Smooth muscle cell (in vitro differentiated cells): Measurements from ENCODE around the gene NRSN1. TPM values are rescaled to one million over a fixed set of nuclear protein-coding genes. Genes with fewer than 3 reads are reported as not detected.
"Not testable (repeated sequence)": the region's sequence is repeated elsewhere in the genome, so short reads cannot be mapped to it uniquely, and the experiment has no call there.

Experiments used
- DNase-seq: peaks from one replicate; lab custom pipeline; 2025; ENCODE audit not compliant: unreplicated experiment; lab: John Stamatoyannopoulos, UW
- H2AFZ ChIP-seq: fragments of 200-600 bp; sonication (generic); 2 replicates; pipeline ENCODE4 v1.6.0; 2016; ENCODE audit warnings: antibody characterized with exemption, low read depth, mild to moderate bottlenecking
- H3F3A ChIP-seq: fragments of 200-600 bp; sonication (generic); 2 replicates; pipeline ENCODE4 v1.6.0; 2017; ENCODE audit warnings: antibody characterized with exemption, low read depth
- H3K27ac ChIP-seq: fragments of 200-600 bp; sonication (generic); 2 replicates; pipeline ENCODE4 v1.5.1; 2016; ENCODE audit warnings: low read depth, mild to moderate bottlenecking
- H3K27me3 ChIP-seq: fragments of 200-600 bp; sonication (generic); 2 replicates; pipeline ENCODE4 v1.6.1; 2016; ENCODE audit warnings: low read depth, mild to moderate bottlenecking
- H3K36me3 ChIP-seq: fragments of 200-600 bp; sonication (generic); 2 replicates; pipeline ENCODE4 v1.5.1; 2016; ENCODE audit warnings: low read depth
- H3K4me1 ChIP-seq: fragments of 200-600 bp; sonication (generic); 2 replicates; pipeline ENCODE4 v1.5.1; 2016; ENCODE audit warnings: low read depth
- H3K4me2 ChIP-seq: fragments of 200-600 bp; sonication (generic); 2 replicates; pipeline ENCODE4 v1.6.0; 2016; ENCODE audit warnings: mild to moderate bottlenecking
- H3K4me3 ChIP-seq: fragments of 200-600 bp; sonication (generic); 2 replicates; pipeline ENCODE4 v1.5.1; 2016; ENCODE audit warnings: mild to moderate bottlenecking
- H3K79me2 ChIP-seq: fragments of 200-600 bp; sonication (generic); 2 replicates; pipeline ENCODE4 v1.6.0; 2016; ENCODE audit warnings: low read depth, mild to moderate bottlenecking
- H3K9ac ChIP-seq: fragments of 200-600 bp; sonication (generic); 2 replicates; pipeline ENCODE4 v1.6.0; 2016; ENCODE audit warnings: low read depth
- H3K9me3 ChIP-seq: fragments of 200-600 bp; sonication (generic); replicated peaks from 2 replicates; pipeline ENCODE4 v1.5.1; 2016; ENCODE audit warnings: low read depth
- H4K20me1 ChIP-seq: fragments of 200-600 bp; sonication (generic); 2 replicates; pipeline ENCODE4 v1.6.0; 2016; ENCODE audit warnings: low read depth
- WGBS: methylation state at CpG from one replicate; pipeline ENCODE4 v1.1.7; 2016; ENCODE audit warnings: low lambda C conversion rate; 5-methylcytosine and 5-hydroxymethylcytosine counted together
- polyA plus RNA-seq: library from polyadenylated mRNA; unstranded; fragments of >200 nt; fragmentation: Nextera tagmentation; extraction: Ambion mirVana; gene quantifications from 2 replicates; pipeline ENCODE4 v1.2.1, GENCODE V29; 2016
- total RNA-seq: library from RNA; depleted of rRNA; stranded (reverse); fragments of >200 nt; gene quantifications from 2 replicates; pipeline ENCODE4 v1.2.3, GENCODE V29; 2014
- TF ChIP-seq, protein P1 (sequence below): fragments of 200-600 bp; sonication (generic); IDR thresholded peaks from 2 replicates; pipeline ENCODE4 v1.5.1; 2017; ENCODE audit warnings: borderline replicate concordance, mild to moderate bottlenecking, antibody characterized with exemption; ENCODE audit not compliant: insufficient read depth, poor library complexity, severe bottlenecking

The NRSN1 gene
- total and polyA plus RNA-seq, 2 experiments from 2014 or later, result not detected

DNA sequence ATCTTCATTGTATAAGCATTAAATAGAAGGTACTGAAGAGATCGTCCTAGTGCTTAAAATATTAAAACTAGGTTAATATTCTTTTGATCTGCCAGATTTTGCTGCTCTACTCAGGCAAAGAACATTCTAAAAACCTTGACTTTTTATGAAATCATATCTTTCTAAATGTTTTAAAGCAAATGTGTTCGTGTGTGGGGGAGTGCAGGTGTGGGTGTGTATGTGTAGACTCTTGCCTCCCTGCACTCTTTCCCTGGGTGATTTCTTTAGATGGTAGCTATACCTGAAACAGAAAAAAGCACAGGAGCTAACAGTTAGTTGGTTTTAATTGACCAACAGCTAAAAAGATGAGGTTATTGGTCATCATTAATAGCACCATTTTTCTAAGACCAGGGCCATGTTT is 5.7 kb downstream of the NRSN1 start:
- Histone ChIP-seq H3F3A (no peaks in the 10 kb centered on the region), H2AFZ (no peak overlapping the region), H3K4me1 (no peaks in the 10 kb centered on the region), H3K36me3 (no peaks in the 10 kb centered on the region), H3K9me3 (no peaks in the 10 kb centered on the region), H3K4me2 (no peak overlapping the region), H3K4me3 (no peak overlapping the region), H3K9ac (no peak overlapping the region), H3K27ac (no peak overlapping the region), H3K27me3 (peaks cover 19% of the 10 kb centered on the region), H3K79me2 (no peaks in the 10 kb centered on the region), H4K20me1 (no peaks in the 10 kb centered on the region)
- DNase-seq, result no peak
- WGBS, result 73% methylated on average over 2 of the region's 2 CpGs
- TF ChIP-seq, protein P1, sequence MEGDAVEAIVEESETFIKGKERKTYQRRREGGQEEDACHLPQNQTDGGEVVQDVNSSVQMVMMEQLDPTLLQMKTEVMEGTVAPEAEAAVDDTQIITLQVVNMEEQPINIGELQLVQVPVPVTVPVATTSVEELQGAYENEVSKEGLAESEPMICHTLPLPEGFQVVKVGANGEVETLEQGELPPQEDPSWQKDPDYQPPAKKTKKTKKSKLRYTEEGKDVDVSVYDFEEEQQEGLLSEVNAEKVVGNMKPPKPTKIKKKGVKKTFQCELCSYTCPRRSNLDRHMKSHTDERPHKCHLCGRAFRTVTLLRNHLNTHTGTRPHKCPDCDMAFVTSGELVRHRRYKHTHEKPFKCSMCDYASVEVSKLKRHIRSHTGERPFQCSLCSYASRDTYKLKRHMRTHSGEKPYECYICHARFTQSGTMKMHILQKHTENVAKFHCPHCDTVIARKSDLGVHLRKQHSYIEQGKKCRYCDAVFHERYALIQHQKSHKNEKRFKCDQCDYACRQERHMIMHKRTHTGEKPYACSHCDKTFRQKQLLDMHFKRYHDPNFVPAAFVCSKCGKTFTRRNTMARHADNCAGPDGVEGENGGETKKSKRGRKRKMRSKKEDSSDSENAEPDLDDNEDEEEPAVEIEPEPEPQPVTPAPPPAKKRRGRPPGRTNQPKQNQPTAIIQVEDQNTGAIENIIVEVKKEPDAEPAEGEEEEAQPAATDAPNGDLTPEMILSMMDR, result no peak

DNA sequence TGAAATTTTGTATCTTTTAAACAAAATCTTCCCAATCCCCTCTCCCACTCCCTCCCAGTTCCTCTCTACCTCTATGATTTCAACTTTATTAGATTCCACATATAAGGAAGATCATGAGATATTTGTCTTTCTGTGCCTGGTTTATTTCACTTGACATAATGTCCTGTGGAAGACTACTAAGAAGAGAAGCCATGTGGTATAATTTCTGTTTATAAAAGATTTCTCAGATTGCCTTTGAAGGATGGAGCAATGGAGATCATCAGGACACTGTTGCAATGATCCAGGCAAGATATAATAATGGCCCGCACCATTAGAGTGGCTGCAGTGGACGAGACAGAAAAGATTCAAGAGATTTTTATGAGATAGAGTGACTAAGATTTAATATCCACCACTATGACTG is 13.1 kb downstream of the NRSN1 start:
- no peaks in the 10 kb centered on the region for H3K79me2 ChIP-seq
- TF ChIP-seq, protein P1, result no peak
- no peak for DNase-seq
- no peak overlapping the region for H3K27ac ChIP-seq
- H4K20me1 ChIP-seq, result no peaks in the 10 kb centered on the region
- H3F3A ChIP-seq, result no peaks in the 10 kb centered on the region
- no peak overlapping the region for H2AFZ ChIP-seq
- no peak overlapping the region for H3K4me3 ChIP-seq
- 86% methylated on average over 2 of the region's 2 CpGs for WGBS
- H3K27me3 ChIP-seq, result peaks cover 38% of the 10 kb centered on the region
- no peak overlapping the region for H3K4me2 ChIP-seq
- H3K4me1 ChIP-seq, result no peaks in the 10 kb centered on the region
- H3K9ac ChIP-seq, result no peak overlapping the region
- H3K9me3 ChIP-seq, result no peaks in the 10 kb centered on the region
- H3K36me3 ChIP-seq, result no peaks in the 10 kb centered on the region

DNA sequence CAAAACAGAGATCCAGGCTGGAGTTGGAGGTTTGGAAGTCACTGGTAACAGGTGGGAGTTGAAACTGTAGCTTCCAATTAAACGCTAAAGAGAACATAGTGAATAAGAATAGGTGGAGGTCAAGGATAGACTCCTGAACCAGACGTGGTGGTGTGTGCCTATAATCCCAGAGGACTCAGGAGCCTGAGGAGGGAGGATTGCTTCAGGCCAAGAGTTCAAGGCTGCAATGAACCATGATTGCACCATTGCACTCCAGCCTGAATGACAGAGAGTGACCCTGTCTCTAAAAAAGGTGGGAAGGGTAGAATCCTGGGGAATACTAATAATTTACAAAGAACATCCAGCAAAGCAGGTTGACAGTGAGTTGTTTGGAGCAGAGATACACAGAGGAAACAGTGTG is 13.6 kb downstream of the NRSN1 start:
- H3K4me3 ChIP-seq, result no peak overlapping the region
- WGBS, result 77% methylated on average over 2 of the region's 2 CpGs

DNA sequence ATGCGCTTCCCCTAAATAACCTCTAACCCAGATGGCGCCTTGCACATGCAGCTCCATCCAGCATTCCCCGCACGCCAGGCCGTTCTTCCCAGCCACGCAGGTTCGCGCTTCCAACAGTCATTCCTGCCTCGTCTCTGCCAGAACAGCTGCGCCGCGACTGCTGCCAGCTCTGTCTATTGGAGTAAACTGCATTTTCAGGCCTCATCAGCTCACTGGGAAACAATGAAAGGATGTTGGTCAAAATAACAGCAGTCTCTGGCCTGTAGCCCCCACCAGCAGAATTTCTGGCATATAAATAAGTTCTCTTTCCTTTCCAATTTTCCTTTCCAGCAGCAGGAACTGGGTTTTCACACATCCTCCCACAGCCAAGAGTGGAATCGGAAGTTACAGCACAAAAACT is 14.6 kb downstream of the NRSN1 start:
- H4K20me1 ChIP-seq, result no peaks in the 10 kb centered on the region
- no peak overlapping the region for H3K9ac ChIP-seq
- H3K27me3 ChIP-seq, result peaks cover 33% of the 10 kb centered on the region
- H3K4me2 ChIP-seq, result no peak overlapping the region
- no peaks in the 10 kb centered on the region for H3K79me2 ChIP-seq
- DNase-seq, result no peak
- H3K27ac ChIP-seq, result no peak overlapping the region
- no peak overlapping the region for H2AFZ ChIP-seq
- H3K9me3 ChIP-seq, result no peaks in the 10 kb centered on the region
- 95% methylated on average over 13 of the region's 13 CpGs for WGBS
- no peaks in the 10 kb centered on the region for H3K36me3 ChIP-seq
- H3K4me1 ChIP-seq, result no peaks in the 10 kb centered on the region
- H3F3A ChIP-seq, result no peaks in the 10 kb centered on the region
- TF ChIP-seq, protein P1, result no peak
- H3K4me3 ChIP-seq, result no peak overlapping the region

More for the DNA sequence above, 13.6 kb downstream of the NRSN1 start:
- Histone ChIP-seq H3F3A (no peaks in the 10 kb centered on the region), H3K9ac (no peak overlapping the region), H3K27me3 (peaks cover 38% of the 10 kb centered on the region), H4K20me1 (no peaks in the 10 kb centered on the region), H3K9me3 (no peaks in the 10 kb centered on the region), H3K4me1 (no peaks in the 10 kb centered on the region), H3K27ac (no peak overlapping the region), H2AFZ (no peak overlapping the region), H3K36me3 (no peaks in the 10 kb centered on the region), H3K4me2 (no peak overlapping the region), H3K79me2 (no peaks in the 10 kb centered on the region)
- no peak for DNase-seq
- TF ChIP-seq, protein P1, result no peak

DNA sequence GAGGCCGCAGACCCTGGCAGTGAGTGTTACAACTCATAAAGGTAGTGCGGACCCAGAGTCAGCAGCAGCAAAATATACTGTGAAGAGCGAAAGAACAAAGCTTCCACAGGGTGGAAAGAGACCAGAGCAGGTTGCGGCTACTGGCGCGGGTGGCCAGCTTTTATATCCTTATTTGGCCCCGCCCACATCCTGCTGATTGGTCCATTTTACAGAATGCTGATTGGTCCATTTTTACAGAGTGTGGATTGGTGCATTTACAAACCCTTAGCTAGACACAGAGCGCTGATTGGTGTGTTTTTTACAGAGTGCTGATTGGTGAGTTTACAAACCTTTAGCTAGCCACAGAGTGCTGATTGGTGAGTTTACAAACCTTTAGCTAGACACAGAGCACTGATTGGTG is 16.7 kb downstream of the NRSN1 start:
- not testable (repeated sequence) for H3K36me3 ChIP-seq, H3F3A ChIP-seq, H2AFZ ChIP-seq, H3K9ac ChIP-seq, H3K79me2 ChIP-seq, H4K20me1 ChIP-seq, H3K4me3 ChIP-seq, H3K4me2 ChIP-seq, H3K27ac ChIP-seq, H3K4me1 ChIP-seq, DNase-seq, H3K9me3 ChIP-seq
- WGBS, result 93% methylated on average over 8 of the region's 8 CpGs
- peaks cover 20% of the 10 kb centered on the region for H3K27me3 ChIP-seq
